Amniotic stem cell (primary cell): Measurements from ENCODE around the gene SGMS2.

ENCODE experiments used
- DNase-seq: peaks from one replicate; lab custom pipeline; 2025; lab: John Stamatoyannopoulos, UW

The SGMS2 gene

DNA sequence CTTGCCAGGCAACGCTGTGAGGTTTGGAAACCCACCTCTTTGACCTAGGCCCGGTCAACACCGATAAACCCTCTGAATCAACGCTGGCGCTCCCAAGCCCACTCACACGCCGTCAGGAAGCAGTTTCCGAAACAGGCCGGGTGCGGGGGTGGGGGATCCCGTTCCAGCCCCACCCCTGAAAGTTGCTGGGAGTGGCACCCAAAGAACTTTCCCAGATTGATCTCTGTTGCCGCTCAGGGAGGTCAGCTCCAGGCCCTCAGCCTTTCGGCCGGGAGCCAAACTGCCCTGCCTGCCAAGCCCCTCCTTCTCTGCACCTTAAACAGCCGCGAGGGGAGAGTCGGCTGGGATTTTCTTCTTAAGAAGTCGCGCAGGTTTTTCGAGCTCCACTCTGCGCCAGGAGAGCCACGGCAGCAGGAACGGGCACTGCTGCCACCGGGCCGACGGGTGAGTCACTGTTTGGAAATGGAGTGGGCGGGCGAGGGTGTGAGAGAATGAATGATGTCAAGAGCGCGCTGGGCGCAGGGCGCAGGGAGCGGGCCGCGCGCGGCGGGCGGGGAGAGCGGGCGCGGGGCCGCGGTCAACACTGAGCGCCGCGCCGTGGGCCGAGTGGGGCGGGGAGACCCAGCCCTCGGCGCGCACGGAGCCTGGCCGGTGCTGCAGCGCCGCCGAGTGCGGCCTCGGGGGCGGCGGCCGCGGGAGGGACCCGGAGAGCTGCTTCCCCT, at the start of gene SGMS2:
SGMS2 (plus strand) TSS at position 583 of the 722 bp plus-strand sequence. CDS start 70,622 bp downstream, outside the sequence.
- peak; percentile 92 for DNase-seq

DNA sequence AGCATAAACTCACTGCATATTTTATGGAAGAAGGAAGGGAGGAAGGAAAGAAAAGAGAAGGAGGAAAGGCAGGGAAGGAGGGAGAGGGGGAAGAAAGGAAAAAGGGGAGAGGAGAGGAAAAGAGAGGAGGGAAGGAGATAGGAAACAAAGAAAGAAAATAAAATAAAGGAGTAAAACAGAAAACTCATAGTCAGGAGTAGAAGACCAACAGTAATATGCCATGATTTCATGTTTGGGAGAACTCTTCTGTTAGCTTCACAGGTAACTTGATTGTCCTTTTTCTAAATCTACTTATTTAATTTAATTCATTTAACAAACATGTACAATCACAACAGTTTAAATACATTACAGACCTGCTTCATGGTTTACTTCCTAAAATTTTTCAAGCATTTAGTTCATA, 46.8 kb upstream of the SGMS2 start:
- no peak for DNase-seq

DNA sequence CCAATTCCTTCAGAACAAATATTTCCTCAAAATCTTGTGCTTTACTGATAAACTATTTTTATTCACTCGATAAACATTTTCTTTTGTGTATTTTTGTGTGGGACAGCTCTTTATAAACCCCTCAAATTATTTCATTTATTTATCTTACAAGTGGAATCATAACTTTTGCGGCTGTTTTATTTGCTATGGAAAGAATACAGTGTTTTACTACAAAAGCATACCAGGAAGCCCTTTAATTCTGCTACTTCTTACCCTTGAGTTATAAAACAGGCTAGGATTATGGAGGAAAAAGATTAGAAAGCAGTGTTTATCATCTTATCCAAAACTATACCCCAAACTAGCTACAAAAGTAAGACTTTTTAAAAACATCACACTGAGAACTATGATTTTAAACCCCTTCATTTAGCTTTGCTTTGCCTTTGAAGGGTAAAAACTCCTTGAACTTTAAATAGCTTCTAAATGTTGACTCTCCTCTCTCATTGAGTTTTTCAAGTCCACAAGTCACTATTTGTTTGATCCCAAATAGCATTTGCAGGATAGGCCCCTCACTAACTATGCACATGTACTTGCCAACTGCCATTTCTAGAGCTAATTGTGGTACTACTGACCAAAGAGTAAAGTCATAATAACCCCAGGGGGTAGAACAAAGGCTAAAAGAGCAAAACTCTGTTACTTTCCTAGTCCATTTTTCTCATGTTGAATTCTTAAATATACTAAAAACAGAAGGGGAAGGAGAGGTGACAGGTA, 45.8 kb upstream of the SGMS2 start:
- DNase-seq: no peak

DNA sequence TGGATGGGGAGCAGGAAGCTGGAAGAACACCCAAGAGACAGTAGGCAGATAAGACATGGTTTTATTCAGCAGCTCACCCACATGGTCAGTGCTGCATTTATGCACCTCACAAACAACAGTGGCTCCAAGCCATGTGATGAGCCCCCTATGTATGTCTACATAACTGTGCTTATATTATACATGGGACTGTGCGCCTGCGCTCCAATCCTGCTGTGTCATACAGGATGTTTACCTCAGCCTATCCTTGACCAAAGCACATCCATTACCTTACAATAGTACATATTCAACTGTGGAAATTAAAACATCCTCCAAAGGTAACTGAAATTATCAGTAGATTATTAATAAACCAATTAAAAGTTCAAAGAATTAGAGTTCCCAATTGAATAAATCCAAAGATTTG, 44.1 kb upstream of the SGMS2 start:
- no peak for DNase-seq

DNA sequence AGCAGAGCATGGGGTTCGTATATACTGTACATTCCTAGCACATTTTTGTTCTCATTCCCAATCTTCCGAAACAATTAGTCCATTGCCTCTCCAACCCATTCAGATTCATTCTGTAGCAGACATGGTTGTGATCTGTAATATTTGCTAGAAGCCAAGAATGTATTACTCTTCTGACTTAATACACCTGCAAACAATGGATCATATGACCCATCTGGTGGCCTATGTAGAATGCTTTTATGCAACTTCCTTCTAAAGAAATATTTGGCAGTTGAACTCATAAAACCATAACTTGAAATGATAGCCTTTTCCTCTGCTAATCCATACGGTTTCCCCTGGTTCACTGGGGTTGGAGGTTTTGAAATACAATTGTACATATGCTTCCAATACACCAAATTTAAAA, 32.8 kb upstream of the SGMS2 start:
- no peak for DNase-seq

DNA sequence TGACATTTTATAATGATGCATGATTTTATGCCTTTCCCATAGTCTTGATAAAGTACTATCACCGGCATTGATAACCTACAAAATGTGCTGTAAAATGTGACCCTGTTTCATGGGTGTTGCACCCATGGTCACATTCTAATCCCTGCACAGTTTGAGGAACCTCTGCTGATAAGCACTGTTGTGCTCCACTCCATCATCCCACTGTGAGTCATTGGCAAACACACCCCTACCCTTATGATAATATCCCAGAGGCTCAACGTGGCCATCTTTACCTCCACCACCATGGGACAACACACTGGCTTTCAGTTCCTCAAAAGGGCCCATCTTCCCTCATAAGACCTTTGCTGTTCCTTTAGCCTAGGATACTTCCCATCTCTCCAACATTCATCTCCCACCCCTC, 32.0 kb upstream of the SGMS2 start:
- DNase-seq: no peak

DNA sequence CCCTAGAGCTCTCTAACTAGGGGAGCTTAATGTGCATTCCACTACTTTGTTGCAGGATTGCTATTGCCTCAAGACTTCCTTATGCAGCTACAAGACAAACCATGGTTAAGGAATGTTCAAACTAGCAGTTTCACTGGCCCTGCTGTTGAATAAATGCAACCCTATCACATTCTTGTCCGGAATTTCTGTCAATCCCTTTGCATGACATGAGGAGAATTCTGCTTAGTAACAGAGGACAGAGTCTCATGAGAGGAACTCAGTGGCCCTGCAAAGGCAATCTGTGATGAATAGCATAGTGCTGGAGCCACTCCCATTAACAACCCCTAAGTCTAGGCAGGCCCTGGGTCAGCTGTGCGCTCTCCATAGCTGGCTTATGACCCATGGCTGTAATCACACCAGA, 30.7 kb upstream of the SGMS2 start:
- peak; percentile 4 for DNase-seq

DNA sequence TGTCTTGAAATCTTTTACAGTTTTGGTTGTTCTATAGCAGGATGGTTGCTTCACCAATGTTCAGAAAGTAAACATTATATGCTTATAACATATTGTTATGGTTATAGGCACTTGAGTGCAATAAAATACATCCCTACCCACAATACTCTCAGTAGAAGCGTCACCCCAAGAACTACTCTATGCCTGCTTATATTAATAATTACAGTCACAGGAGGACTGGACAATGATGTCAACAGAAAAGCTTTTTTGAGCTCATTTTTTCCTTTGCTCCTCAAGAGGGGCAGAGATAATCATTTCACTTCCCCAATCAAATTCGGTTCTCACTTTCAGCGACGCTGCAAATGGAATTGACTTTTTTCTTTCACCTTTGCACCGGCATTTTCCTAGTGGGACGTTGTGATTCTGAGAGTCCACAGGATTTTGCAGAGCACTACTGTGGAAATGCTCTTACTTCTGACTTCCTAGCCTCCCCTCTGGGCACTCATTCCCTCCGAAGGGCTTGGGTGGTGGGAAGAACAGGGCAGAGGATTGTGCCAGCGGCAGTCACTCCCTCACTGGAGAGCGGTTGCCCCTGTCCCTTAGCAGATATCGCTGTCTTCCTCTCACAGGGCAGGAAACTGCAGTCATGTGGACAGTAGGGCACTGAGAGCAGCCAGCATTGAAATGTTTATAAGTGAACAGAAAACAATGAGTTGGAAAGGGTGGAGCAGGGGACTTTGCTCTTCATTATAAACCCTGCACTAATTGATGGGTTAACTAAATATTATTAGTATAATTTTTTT, 24.9 kb upstream of the SGMS2 start:
- no peak for DNase-seq

DNA sequence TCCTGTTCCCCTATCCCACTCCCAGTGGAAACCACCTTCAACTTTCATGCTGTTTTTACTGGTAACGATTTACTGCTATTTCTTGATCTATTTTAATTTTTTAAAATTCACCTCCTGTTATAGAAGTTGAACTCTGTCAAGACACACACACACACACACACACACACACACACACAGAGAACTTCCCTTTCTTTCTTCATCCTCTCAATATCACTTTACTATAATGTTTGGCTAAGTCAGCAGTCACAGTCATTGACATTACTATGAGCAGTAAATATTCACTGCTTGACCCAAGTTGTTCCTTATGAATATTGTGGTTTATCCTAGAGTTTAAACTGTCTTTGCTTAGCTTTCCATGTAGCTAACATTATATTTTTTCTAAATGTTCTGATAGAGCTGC, 24.0 kb upstream of the SGMS2 start:
- no peak for DNase-seq

DNA sequence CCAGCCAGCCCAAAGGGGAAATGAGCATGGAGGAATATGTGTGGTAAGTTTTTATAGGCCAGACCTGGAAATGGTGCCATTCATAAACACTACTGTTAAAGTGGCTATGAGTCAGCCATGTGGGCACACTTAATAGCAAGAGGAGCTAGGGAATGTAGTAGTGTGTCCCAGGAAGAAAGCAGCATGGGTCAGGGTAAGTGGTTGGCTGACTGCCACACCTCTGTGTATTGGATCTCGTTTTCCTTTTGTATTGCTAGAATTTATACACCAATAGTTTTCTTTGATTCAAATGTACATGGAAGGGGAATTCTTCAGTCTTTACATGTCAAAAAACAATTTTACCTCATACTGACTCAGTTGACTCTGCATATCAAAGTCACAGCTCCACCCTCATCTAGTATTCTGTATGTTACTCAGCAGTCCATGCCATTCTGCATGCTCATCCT, 22.9 kb upstream of the SGMS2 start:
- DNase-seq: peak; percentile 17

DNA sequence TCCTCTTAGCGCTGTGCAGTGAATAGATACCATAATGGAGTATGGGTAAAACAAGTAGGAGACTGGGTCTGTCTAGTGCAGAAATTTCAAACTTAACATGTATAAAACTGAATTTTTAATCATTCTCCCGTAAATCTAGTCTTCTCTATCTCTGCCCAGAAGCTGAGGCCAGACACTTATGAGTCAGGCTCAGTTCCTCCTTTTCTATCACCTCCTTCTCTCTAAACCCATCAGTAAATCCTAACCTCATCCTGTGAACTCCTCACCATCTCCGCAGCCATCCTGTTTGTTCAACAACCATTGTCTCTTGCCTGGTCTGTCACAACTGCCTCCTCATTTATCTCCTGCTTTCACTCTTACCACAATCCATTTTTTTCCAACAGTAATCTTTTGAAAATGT, 19.8 kb upstream of the SGMS2 start:
- no peak for DNase-seq

DNA sequence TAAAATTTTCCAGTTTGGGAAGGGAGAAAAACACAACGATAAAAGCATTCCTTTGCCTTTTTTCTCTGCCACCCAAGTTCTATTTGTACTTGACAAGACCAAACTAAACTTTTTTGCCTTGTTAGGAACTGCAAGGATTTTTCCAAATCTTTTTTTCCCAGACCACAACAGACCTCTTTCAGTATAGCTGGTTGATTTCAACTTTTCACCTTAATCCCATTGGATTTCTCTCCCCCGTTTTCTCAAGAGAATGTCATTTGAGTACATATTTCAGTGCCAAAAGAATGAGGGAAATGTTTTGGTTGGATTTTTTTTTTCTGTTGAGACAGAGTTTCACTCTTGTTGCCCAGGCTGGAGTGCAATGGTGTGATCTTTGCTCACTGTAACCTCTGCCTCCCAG, 18.5 kb upstream of the SGMS2 start:
- peak; percentile 3 for DNase-seq

DNA sequence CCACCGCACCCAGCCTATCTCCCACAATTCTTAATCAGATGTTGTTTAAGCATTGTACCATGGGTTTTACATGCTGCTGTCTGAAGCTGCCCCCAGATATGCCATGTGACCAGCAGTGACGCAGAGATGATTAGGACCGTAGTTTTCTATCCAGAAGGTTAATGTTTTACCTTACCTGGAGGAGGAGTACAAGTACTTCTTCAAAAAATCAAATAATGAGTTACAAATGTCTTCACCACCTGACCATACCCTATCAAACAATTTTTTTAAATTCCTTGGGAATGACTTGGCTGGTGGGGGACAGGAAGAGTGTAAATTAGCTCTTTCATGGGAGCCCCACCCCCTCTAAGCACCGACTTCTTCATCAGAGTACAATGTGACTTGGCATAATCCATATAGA, 16.2 kb upstream of the SGMS2 start:
- DNase-seq: no peak

DNA sequence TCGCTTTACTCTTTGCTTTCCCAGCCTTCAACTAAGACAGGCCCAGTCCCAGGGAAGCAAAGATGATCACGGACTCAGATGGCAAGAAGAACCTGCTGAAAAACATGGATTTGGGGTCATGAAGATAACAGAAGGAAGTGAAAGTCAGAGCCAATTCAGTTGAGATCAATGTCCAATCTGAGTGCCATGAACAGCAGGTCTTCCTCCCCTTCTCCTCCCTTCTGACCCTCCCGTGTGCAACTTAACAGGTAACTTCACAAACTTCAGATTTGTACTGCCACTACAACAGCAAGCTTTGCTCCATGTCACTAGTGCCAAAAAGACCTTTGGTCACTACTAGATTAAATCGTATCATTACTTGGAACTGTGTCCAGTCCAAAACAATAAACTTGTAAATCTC, 15.5 kb upstream of the SGMS2 start:
- no peak for DNase-seq

DNA sequence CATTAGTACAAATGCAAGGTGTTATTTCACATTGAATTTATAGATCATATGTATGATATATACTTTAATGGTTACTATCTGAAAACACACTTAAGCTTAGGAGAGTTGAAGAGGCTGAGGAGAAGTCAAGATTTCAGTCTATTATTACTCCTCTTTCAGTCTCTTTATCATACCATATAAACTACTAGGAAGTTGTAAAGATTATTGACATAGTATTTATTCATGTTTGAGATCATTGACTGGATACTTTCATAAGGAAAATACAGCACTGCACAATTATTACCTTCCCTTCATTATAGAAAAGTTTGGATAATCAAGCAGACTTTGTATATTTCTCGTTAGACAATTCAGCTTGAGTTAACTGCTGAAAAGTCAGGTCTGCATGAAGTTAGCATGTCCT, 10.0 kb upstream of the SGMS2 start:
- DNase-seq: no peak

DNA sequence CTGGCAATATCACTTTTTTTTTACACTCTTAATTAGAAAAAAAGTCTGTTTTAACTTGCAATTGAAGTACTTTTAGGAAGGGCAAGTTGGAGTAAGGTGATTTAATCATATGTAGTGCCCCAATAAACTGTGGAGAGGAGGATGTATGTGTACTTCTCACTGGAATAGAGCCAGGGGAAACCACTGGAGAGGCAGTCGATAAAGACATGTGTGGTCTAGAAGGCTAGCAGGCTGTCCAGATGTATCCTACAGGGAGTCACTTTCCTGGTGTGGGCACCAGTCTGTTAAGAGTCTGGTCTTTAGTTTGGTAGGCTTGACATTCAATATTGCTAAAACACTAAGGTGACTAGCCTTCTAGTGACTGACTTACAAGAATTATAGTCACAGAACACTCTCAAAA, 9.6 kb upstream of the SGMS2 start:
- DNase-seq: no peak

DNA sequence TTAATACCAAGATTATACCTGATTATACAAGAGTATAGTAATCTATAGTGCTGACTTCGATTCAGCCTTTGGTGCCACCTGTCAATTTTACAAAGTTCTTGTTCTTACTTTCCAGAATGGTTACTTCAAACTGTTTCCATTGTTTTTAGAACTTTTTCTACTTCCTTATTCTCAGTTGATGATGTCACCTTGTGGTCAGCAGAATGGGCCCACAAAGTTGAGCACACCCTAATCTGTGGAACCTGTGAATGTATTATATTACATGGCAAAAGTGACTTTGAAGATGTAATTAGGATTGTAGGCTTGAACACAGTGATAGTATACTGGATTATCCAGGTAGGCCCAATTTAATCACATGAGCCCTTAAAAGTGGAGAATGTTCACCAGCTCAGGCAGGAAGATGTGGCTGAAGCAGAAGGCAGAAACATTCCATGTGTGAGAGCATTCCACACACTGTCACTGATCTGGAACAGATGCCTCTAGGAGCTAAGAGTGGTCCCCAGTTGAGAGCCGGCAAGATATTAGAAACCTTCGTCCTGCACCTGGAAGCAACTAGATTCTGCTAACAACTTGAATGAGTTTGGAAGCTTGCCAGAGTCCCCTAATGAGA, 6.3 kb upstream of the SGMS2 start:
- DNase-seq: no peak

DNA sequence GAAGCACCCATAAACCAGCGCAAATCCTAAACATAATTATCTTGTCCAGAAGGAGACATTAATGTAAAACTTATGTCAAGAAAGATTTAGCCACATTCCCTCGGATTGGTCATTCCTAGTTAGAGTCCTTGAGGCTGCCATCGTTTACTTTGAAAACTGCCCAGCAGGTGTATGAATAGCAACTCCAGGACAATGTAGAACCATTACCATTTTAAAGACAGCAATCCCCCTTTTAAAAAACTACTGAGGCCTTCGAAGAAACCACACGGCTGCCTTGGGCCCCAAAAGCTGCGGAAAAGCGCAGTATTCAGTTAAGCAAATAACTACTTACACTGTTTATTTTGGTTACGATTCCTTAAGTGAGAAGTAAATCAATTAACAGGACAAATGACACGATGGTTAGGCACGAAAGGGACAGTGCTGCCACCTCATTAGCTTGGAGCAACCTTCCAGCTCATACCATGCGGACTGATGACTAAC, 822 bp upstream of the SGMS2 start:
- no peak for DNase-seq

DNA sequence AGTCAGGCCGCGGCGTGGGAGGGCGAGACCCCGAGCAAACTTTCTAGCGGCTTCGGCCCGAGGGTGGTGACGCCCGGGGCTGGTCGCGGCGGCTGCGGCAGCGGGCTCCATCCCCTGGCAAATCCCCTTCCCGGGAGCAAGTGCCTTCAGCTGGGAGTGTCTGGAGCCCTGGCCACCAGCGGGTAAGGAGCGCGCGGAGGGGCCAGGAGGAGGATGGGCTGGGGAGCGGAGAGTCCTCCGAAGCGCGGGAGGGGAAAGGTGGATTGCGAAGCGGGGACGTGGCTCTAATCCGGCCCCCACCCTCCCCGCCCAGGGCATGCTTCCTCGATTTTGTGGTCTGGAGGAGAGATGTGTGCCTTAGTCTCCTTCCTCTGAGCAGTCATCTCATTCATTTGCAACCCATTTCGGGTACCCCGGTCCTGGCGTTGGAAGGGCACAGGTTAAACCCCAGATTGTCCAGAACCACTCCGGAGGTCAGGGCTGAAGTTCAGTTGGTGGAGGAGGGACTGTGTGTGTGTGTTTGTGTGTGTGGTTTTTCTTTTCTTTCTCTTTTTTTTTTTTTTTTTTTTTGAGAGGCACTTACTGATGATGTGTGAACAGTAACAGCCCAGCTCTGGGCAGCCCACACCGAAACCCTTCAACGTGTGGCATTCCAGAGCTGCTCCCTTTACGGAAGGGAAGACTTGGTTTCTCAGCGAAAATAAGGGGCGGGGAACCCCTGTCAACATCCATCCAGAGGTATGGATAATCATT, 516 bp downstream of the SGMS2 start:
- peak; percentile 27 for DNase-seq

DNA sequence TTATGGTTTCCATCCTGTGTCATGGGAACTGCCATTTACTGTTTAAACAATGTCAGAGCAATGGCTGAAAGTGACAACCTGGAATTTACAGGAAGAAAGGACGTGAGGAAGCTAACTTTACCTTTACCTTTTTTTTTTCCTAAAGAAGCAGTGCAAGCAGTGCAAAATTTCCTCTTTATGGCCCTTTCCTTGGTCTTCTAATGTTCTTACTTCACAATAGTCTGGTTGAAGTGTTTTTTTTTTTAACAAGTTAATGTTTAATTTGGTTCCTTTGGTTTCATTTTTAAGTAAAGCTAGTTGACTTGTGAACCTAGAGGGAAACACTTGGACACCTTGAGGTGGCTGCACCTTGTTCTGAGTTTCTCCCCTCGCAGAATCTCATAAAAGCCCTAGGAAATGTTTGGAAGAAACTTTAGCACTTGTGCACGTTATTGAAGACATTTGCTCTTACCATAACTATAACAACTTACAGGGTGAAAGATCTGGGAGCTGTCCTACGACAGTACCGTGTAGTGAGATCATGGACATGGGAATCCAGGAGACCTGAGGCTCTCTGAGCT, 1.8 kb downstream of the SGMS2 start:
- no peak for DNase-seq
